ENCODE data around the gene AKAP13.

DNA sequence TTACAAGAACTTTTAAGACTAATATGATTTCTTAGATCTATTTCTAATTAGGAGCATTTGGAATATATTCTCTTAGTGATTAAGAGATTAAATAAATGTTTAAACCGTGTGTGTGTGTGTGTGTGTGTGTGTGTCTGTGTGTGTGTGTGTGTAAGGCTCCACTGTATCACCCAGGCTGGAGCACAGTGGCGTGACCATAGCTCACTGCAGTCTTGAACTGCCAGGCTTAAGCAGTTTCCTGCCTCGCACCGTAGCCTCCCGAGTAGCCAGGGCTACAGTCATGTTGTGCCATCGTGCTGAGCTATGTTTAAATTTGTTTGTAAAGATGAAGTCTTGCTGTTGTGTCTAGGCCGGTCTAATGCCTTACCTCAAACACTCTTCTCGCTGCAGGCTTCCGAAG, 305.0 kb downstream of the AKAP13 start:
- TF ChIP-seq POLR2A (IDR thresholded peaks at IDR 0.05), result no peak
- TF ChIP-seq, protein P1, sequence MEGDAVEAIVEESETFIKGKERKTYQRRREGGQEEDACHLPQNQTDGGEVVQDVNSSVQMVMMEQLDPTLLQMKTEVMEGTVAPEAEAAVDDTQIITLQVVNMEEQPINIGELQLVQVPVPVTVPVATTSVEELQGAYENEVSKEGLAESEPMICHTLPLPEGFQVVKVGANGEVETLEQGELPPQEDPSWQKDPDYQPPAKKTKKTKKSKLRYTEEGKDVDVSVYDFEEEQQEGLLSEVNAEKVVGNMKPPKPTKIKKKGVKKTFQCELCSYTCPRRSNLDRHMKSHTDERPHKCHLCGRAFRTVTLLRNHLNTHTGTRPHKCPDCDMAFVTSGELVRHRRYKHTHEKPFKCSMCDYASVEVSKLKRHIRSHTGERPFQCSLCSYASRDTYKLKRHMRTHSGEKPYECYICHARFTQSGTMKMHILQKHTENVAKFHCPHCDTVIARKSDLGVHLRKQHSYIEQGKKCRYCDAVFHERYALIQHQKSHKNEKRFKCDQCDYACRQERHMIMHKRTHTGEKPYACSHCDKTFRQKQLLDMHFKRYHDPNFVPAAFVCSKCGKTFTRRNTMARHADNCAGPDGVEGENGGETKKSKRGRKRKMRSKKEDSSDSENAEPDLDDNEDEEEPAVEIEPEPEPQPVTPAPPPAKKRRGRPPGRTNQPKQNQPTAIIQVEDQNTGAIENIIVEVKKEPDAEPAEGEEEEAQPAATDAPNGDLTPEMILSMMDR (IDR thresholded peaks at IDR 0.05), result no peak

Data from ovary (tissue), 3 donors.